DOHH2 (cell line): ENCODE measurements around the gene TRPM2.

ENCODE experiments used
- H3F3A ChIP-seq: fragments of 200-600 bp; sonication (generic), shearing (Covaris generic); 2 replicates; pipeline ENCODE4 v1.6.0; 2016; ENCODE audit warnings: antibody characterized with exemption, mild to moderate bottlenecking; ENCODE audit not compliant: control insufficient read depth, insufficient read depth
- H3K27ac ChIP-seq: fragments of 200-600 bp; sonication (generic); 2 replicates; pipeline ENCODE4 v1.5.1; 2014; ENCODE audit warnings: low read depth, mild to moderate bottlenecking, low read length, moderate library complexity
- H3K27me3 ChIP-seq: fragments of 200-600 bp; sonication (generic); 2 replicates; pipeline ENCODE4 v1.6.1; 2014; ENCODE audit warnings: mild to moderate bottlenecking, low read length, mixed read lengths; ENCODE audit not compliant: control insufficient read depth
- H3K36me3 ChIP-seq: fragments of 200-600 bp; sonication (generic); 2 replicates; pipeline ENCODE4 v1.6.1; 2014; ENCODE audit warnings: mild to moderate bottlenecking, low read length, moderate library complexity, mixed read lengths; ENCODE audit not compliant: control insufficient read depth
- H3K4me1 ChIP-seq: fragments of 200-600 bp; sonication (generic); 2 replicates; pipeline ENCODE4 v1.6.1; 2014; ENCODE audit warnings: mild to moderate bottlenecking, low read length, mixed read lengths; ENCODE audit not compliant: control insufficient read depth
- H3K4me2 ChIP-seq: fragments of 200-600 bp; sonication (generic); 2 replicates; pipeline ENCODE4 v1.6.0; 2014; ENCODE audit warnings: mild to moderate bottlenecking, low read length, moderate library complexity
- H3K4me3 ChIP-seq: fragments of 200-600 bp; sonication (generic); 2 replicates; pipeline ENCODE4 v1.5.1; 2014; ENCODE audit warnings: mild to moderate bottlenecking, low read length, mixed read lengths
- H3K79me2 ChIP-seq: fragments of 200-600 bp; sonication (generic); 2 replicates; pipeline ENCODE4 v1.6.1; 2014; ENCODE audit warnings: mild to moderate bottlenecking, low read length, mixed read lengths; ENCODE audit not compliant: control insufficient read depth
- H3K9me2 ChIP-seq: fragments of 200-600 bp; sonication (generic); replicated peaks from 2 replicates; pipeline ENCODE4 v1.6.1; 2014; ENCODE audit warnings: mild to moderate bottlenecking, low read length, mixed read lengths; ENCODE audit not compliant: control insufficient read depth
- H3K9me3 ChIP-seq: fragments of 200-600 bp; sonication (generic); 2 replicates; pipeline ENCODE4 v1.6.1; 2014; ENCODE audit warnings: antibody characterized with exemption, low read length, mixed read lengths; ENCODE audit not compliant: control insufficient read depth, insufficient read depth
- H4K20me1 ChIP-seq: fragments of 200-600 bp; sonication (generic); 2 replicates; pipeline ENCODE4 v1.6.0; 2014; ENCODE audit warnings: low read depth, mild to moderate bottlenecking, antibody characterized with exemption, low read length, moderate library complexity; ENCODE audit not compliant: control insufficient read depth, insufficient read depth
- CTCF ChIP-seq: fragments of 200-600 bp; sonication (generic); IDR thresholded peaks from one replicate; pipeline ENCODE4 v1.5.1; 2014; ENCODE audit warnings: antibody characterized with exemption, mild to moderate bottlenecking, low read depth, low read length; ENCODE audit not compliant: poor library complexity, severe bottlenecking
- EZH2phosphoT487 ChIP-seq: fragments of 200-600 bp; sonication (generic); IDR thresholded peaks from 2 replicates; pipeline ENCODE4 v1.6.1; 2017; ENCODE audit warnings: borderline replicate concordance, mild to moderate bottlenecking, antibody characterized with exemption, low read length, moderate library complexity, mixed read lengths

The TRPM2 gene

GRCh38 chr21:44351535-44352252, 1.7 kb upstream of the TRPM2 start:
- Histone ChIP-seq H4K20me1 (no peaks in the 10 kb centered on the region), H3K4me1 (peaks cover 30% of the 10 kb centered on the region), H3K27me3 (no peaks in the 10 kb centered on the region), H3K79me2 (no peaks in the 10 kb centered on the region), H3K4me3 (no peak overlapping the region), H3K36me3 (no peaks in the 10 kb centered on the region), H3F3A (no peaks in the 10 kb centered on the region), H3K4me2 (no peak overlapping the region), H3K9me2 (no peaks in the 10 kb centered on the region), H3K27ac (no peak overlapping the region), H3K9me3 (no peaks in the 10 kb centered on the region)
- no peak for TF ChIP-seq EZH2phosphoT487
- no peak for TF ChIP-seq CTCF

GRCh38 chr21:44352253-44352860, 1.1 kb upstream of the TRPM2 start:
- Histone ChIP-seq H3K4me1 (peaks cover 30% of the 10 kb centered on the region), H3K36me3 (no peaks in the 10 kb centered on the region), H4K20me1 (no peaks in the 10 kb centered on the region), H3K9me3 (no peaks in the 10 kb centered on the region), H3K79me2 (no peaks in the 10 kb centered on the region), H3F3A (no peaks in the 10 kb centered on the region), H3K4me3 (no peak overlapping the region), H3K27ac (no peak overlapping the region), H3K27me3 (no peaks in the 10 kb centered on the region), H3K4me2 (no peak overlapping the region), H3K9me2 (no peaks in the 10 kb centered on the region)
- TF ChIP-seq CTCF (no peak), EZH2phosphoT487 (no peak)

GRCh38 chr21:44354001-44354405, 582 bp downstream of the TRPM2 start:
- peak overlapping the region; percentile 44; the same call in 1 of the 2 replicates for H3K4me2 ChIP-seq
- no peaks in the 10 kb centered on the region for H3K9me2 ChIP-seq
- no peaks in the 10 kb centered on the region for H3K9me3 ChIP-seq
- H3K36me3 ChIP-seq, result no peaks in the 10 kb centered on the region
- H3F3A ChIP-seq, result no peaks in the 10 kb centered on the region
- no peaks in the 10 kb centered on the region for H3K79me2 ChIP-seq
- peaks cover 30% of the 10 kb centered on the region for H3K4me1 ChIP-seq
- H4K20me1 ChIP-seq, result no peaks in the 10 kb centered on the region
- TF ChIP-seq EZH2phosphoT487 (no peak), CTCF (no peak)
- H3K4me3 ChIP-seq, result no peak overlapping the region
- no peaks in the 10 kb centered on the region for H3K27me3 ChIP-seq
- no peak overlapping the region for H3K27ac ChIP-seq
